ENCODE measurements around the gene RTRAF.

DNA sequence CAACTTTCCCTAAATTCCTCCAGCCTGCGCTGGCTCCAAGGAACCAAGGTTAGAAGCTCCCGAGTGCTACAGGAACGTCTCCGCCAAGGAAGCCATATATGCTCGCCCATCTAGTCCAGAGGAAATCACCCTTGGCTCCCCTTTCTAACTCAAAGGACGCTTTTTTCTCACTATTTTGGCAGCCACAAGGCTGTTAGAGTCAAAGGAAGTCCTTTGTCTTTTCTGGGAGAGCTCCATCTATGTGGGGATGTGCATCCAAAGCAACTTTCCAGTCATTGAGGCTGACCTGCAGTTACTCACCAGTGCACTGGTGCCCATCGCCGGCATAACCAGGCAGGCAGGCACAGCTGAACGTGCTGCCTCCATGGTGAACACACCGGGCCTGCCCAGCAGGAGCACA is 37.6 kb downstream of the RTRAF start:
- TF ChIP-seq, protein P1, sequence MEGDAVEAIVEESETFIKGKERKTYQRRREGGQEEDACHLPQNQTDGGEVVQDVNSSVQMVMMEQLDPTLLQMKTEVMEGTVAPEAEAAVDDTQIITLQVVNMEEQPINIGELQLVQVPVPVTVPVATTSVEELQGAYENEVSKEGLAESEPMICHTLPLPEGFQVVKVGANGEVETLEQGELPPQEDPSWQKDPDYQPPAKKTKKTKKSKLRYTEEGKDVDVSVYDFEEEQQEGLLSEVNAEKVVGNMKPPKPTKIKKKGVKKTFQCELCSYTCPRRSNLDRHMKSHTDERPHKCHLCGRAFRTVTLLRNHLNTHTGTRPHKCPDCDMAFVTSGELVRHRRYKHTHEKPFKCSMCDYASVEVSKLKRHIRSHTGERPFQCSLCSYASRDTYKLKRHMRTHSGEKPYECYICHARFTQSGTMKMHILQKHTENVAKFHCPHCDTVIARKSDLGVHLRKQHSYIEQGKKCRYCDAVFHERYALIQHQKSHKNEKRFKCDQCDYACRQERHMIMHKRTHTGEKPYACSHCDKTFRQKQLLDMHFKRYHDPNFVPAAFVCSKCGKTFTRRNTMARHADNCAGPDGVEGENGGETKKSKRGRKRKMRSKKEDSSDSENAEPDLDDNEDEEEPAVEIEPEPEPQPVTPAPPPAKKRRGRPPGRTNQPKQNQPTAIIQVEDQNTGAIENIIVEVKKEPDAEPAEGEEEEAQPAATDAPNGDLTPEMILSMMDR (IDR thresholded peaks at IDR 0.05) = no peak
- TF ChIP-seq POLR2A (IDR thresholded peaks at IDR 0.05) (no peak), EP300 (IDR thresholded peaks at IDR 0.05) (no peak)

Data from tibial nerve (tissue), 4 donors.